ENCODE measurements around the gene RNF44. TPM values are rescaled to one million over a fixed set of nuclear protein-coding genes. Genes with fewer than 3 reads are reported as not detected.

RNF44 gene
- total and polyA plus RNA-seq, 4 donors: 3.2 to 6.4 (median 4.7) TPM

GRCh38 chr5:176575488-176576422 lies 38.6 kb upstream of the RNF44 start:
- Histone ChIP-seq H3K9ac (ENCODE audit: low read depth in 1 of 2, low read length in 2 of 2) (no peak overlapping the region), H3K36me3 (ENCODE audit: control insufficient read depth in 4 of 4, insufficient read depth in 3 of 4, low read depth in 1 of 4, low read length in 3 of 4) (peaks cover 0 to 3% (median 0%) of the 10 kb centered on the region in 4 donors), H3K27me3 (ENCODE audit: control insufficient read depth in 4 of 4, insufficient read depth in 4 of 4, low read length in 3 of 4) (no peaks in the 10 kb centered on the region), H3K4me3 (ENCODE audit: low read depth in 1 of 3, low read length in 3 of 3) (no peak overlapping the region), H3K4me1 (ENCODE audit: control insufficient read depth in 4 of 4, insufficient read depth in 4 of 4, low read length in 3 of 4) (no peaks in the 10 kb centered on the region), H3K27ac (ENCODE audit: low read depth in 1 of 2, low read length in 2 of 2) (no peak overlapping the region), H3K9me3 (ENCODE audit: control insufficient read depth in 4 of 4, low read length in 3 of 4) (no peaks in the 10 kb centered on the region)
- TF ChIP-seq HNF4A (conservative IDR thresholded peaks at IDR 0.05) (peak; percentile 46 to 68), HNF4G (IDR thresholded peaks at IDR 0.05) (no peak), NR2F2 (IDR thresholded peaks at IDR 0.05) (peak; percentile 66), RXRA (IDR thresholded peaks at IDR 0.05) (peak in 1 of 2 donors; percentile 67)
- no peak for DNase-seq (ENCODE audit: low spot score)
- 84% methylated on average over 37 of the region's 37 CpGs for WGBS

- TF ChIP-seq ATF3 (IDR thresholded peaks at IDR 0.05) (no peak), HNF4A (conservative IDR thresholded peaks at IDR 0.05) (no peak), CTCF (IDR thresholded peaks at IDR 0.05; ENCODE audit: low read depth, low read length, missing input control) (no peak), TAF1 (conservative IDR thresholded peaks at IDR 0.05) (no peak), GABPA (IDR thresholded peaks at IDR 0.05 in 1 of 2, conservative IDR thresholded peaks at IDR 0.05 in 1 of 2) (no peak), MAX (IDR thresholded peaks at IDR 0.05) (no peak), NR2F2 (IDR thresholded peaks at IDR 0.05) (no peak)
- Histone ChIP-seq H3K9ac (ENCODE audit: low read depth in 1 of 2, low read length in 2 of 2) (no peak overlapping the region), H3K27me3 (ENCODE audit: control insufficient read depth in 4 of 4, insufficient read depth in 4 of 4, low read length in 3 of 4) (no peaks in the 10 kb centered on the region), H3K27ac (ENCODE audit: low read depth in 1 of 2, low read length in 2 of 2) (no peak overlapping the region), H3K4me1 (ENCODE audit: control insufficient read depth in 4 of 4, insufficient read depth in 4 of 4, low read length in 3 of 4) (no peaks in the 10 kb centered on the region), H3K36me3 (ENCODE audit: control insufficient read depth in 4 of 4, insufficient read depth in 3 of 4, low read depth in 1 of 4, low read length in 3 of 4) (peaks cover 0 to 3% (median 0%) of the 10 kb centered on the region in 4 donors), H3K9me3 (ENCODE audit: control insufficient read depth in 4 of 4, low read length in 3 of 4) (no peaks in the 10 kb centered on the region), H3K4me3 (ENCODE audit: low read depth in 1 of 3, low read length in 3 of 3) (no peak overlapping the region)
- 90% methylated on average over 14 of the region's 14 CpGs for WGBS
- no peak for DNase-seq (ENCODE audit: low spot score)
These were observed 37.9 kb upstream of the RNF44 start for GRCh38 chr5:176575066-176575465.

GRCh38 chr5:176574297-176574591 lies 37.0 kb upstream of the RNF44 start:
- Histone ChIP-seq H3K27ac (ENCODE audit: low read depth in 1 of 2, low read length in 2 of 2) (no peak overlapping the region), H3K4me3 (ENCODE audit: low read depth in 1 of 3, low read length in 3 of 3) (no peak overlapping the region), H3K36me3 (ENCODE audit: control insufficient read depth in 4 of 4, insufficient read depth in 3 of 4, low read depth in 1 of 4, low read length in 3 of 4) (peaks cover 0 to 3% (median 0%) of the 10 kb centered on the region in 4 donors), H3K27me3 (ENCODE audit: control insufficient read depth in 4 of 4, insufficient read depth in 4 of 4, low read length in 3 of 4) (no peaks in the 10 kb centered on the region), H3K4me1 (ENCODE audit: control insufficient read depth in 4 of 4, insufficient read depth in 4 of 4, low read length in 3 of 4) (no peaks in the 10 kb centered on the region), H3K9ac (ENCODE audit: low read depth in 1 of 2, low read length in 2 of 2) (no peak overlapping the region), H3K9me3 (ENCODE audit: control insufficient read depth in 4 of 4, low read length in 3 of 4) (no peaks in the 10 kb centered on the region)
- no peak for TF ChIP-seq NR2F2 (IDR thresholded peaks at IDR 0.05)
- no peak for TF ChIP-seq FOXA2 (IDR thresholded peaks at IDR 0.05)
- TF ChIP-seq GABPA (IDR thresholded peaks at IDR 0.05 in 1 of 2, conservative IDR thresholded peaks at IDR 0.05 in 1 of 2): no peak
- TF ChIP-seq FOXA1 (IDR thresholded peaks at IDR 0.05): no peak
- no peak for TF ChIP-seq YY1 (IDR thresholded peaks at IDR 0.05)
- no peak for TF ChIP-seq MAX (IDR thresholded peaks at IDR 0.05)
- no peak for DNase-seq (ENCODE audit: low spot score)
- 63% methylated on average over 10 of the region's 10 CpGs for WGBS

All from liver (tissue), 9 donors.